H1 (cell line): Measurements from ENCODE around the gene VWA1. TPM values are rescaled to one million over a fixed set of nuclear protein-coding genes. Genes with fewer than 3 reads are reported as not detected.

Experiments used
- CTCF ChIA-PET: fragments of 300-600 bp; sonication (Branson Sonifier 250); formaldehyde crosslinking; loops from one replicate; lab custom pipeline; 2021; ENCODE audit not compliant: partially characterized antibody; lab: Charles Lee
- POLR2A ChIA-PET: fragments of 300-600 bp; sonication (Branson Sonifier 250); formaldehyde crosslinking; loops from one replicate; lab custom pipeline; 2021; ENCODE audit warnings: inconsistent platforms; ENCODE audit not compliant: partially characterized antibody; lab: Charles Lee
- DNase-seq, 2 experiments: peaks; one replicate each; pipeline versions ENCODE4 v3.0.0 to v3.0.0-alpha.2; 2010 to 2022; ENCODE audit warnings: low spot score in 2 of 2, low read depth in 1 of 2, mixed read lengths in 1 of 2
- FAIRE-seq: peaks from 2 replicates; lab custom pipeline; 2011; peaks lifted over from hg19 to GRCh38; lab: Jason Lieb, UNC
- H2AFZ ChIP-seq: 2 replicates; pipeline ENCODE4 v1.8.1; 2012; ENCODE audit warnings: low read length, inconsistent platforms
- H2AK5ac ChIP-seq: 2 replicates; pipeline ENCODE4 v1.6.1; 2013; ENCODE audit warnings: low read depth, low read length
- H2BK120ac ChIP-seq: replicated peaks from 2 replicates; pipeline ENCODE3; 2013; ENCODE audit warnings: low read depth, low read length, inconsistent platforms
- H2BK12ac ChIP-seq: 2 replicates; pipeline ENCODE4 v1.6.1; 2013; ENCODE audit warnings: low read depth, low read length
- H2BK15ac ChIP-seq: 2 replicates; pipeline ENCODE4 v1.6.1; 2013; ENCODE audit warnings: low read length
- H2BK20ac ChIP-seq: 2 replicates; pipeline ENCODE4 v1.6.1; 2013; ENCODE audit warnings: low read length
- H2BK5ac ChIP-seq: 2 replicates; pipeline ENCODE4 v1.6.1; 2013; ENCODE audit warnings: low read depth, low read length
- H3K14ac ChIP-seq: 2 replicates; pipeline ENCODE4 v1.6.1; 2013; ENCODE audit warnings: inconsistent platforms; ENCODE audit not compliant: insufficient read length
- H3K18ac ChIP-seq: 2 replicates; pipeline ENCODE4 v1.6.1; 2013; ENCODE audit warnings: low read length; ENCODE audit errors: extremely low read depth
- H3K23ac ChIP-seq: 2 replicates; pipeline ENCODE4 v1.6.1; 2013; ENCODE audit warnings: inconsistent platforms; ENCODE audit not compliant: insufficient read length
- H3K23me2 ChIP-seq: 2 replicates; pipeline ENCODE4 v1.6.1; 2013; ENCODE audit warnings: low read depth, low read length
- H3K27ac ChIP-seq: 2 replicates; pipeline ENCODE4 v1.6.1; 2011; ENCODE audit warnings: low read depth, low read length, inconsistent platforms
- H3K27me3 ChIP-seq, 4 experiments: replicated peaks in 1 of 4; 1 replicate in 1 of 4; 2 replicates in 3 of 4; pipeline versions ENCODE4 v1.6.1 to v1.8.1; 2011 to 2013; ENCODE audit warnings: low read length in 3 of 4, mild to moderate bottlenecking in 3 of 4, inconsistent platforms in 2 of 4, mixed read lengths in 2 of 4, moderate library complexity in 1 of 4; ENCODE audit not compliant: control insufficient read depth in 3 of 4, insufficient read depth in 3 of 4; ENCODE audit errors: extremely low read depth in 1 of 4
- H3K36me3 ChIP-seq, 4 experiments: 2 replicates each; pipeline versions ENCODE4 v1.6.1 to v1.8.1; 2011 to 2013; ENCODE audit warnings: mild to moderate bottlenecking in 4 of 4, low read length in 3 of 4, moderate library complexity in 2 of 4, control low read depth in 1 of 4, inconsistent platforms in 1 of 4; ENCODE audit not compliant: insufficient read depth in 4 of 4, control insufficient read depth in 2 of 4
- H3K4ac ChIP-seq: replicated peaks from 2 replicates; pipeline ENCODE3; 2013; ENCODE audit warnings: low read length, low read depth, mixed read lengths, inconsistent platforms; ENCODE audit not compliant: insufficient read length
- H3K4me1 ChIP-seq, 4 experiments: replicated peaks in 1 of 4; 1 replicate in 1 of 4; 2 replicates in 3 of 4; pipeline versions ENCODE4 v1.6.1 to v1.8.1; 2011 to 2013; ENCODE audit warnings: low read length in 3 of 4, inconsistent platforms in 2 of 4, mixed read lengths in 1 of 4; ENCODE audit not compliant: insufficient read depth in 4 of 4, control insufficient read depth in 3 of 4
- H3K4me2 ChIP-seq, 2 experiments: 2 replicates each; pipeline versions ENCODE4 v1.6.1 to v1.8.1; 2011 to 2013; ENCODE audit warnings: low read depth in 2 of 2, low read length in 2 of 2, control low read depth in 1 of 2, inconsistent platforms in 1 of 2, mild to moderate bottlenecking in 1 of 2; ENCODE audit not compliant: insufficient read depth in 1 of 2
- H3K4me3 ChIP-seq, 4 experiments: fragments of 200-600, 300-600 bp in 1 of 4; sonication (generic), shearing (Covaris generic), sonication (Bioruptor Twin) in 1 of 4; 2 replicates each; pipeline versions ENCODE4 v1.5.1 to v1.8.1; 2011 to 2016; ENCODE audit warnings: low read length in 4 of 4, low read depth in 3 of 4, control low read depth in 2 of 4, inconsistent platforms in 2 of 4, mild to moderate bottlenecking in 2 of 4, mixed read lengths in 1 of 4, moderate library complexity in 1 of 4; ENCODE audit not compliant: insufficient read depth in 2 of 4; ENCODE audit errors: extremely low read depth in 1 of 4
- H3K56ac ChIP-seq: replicated peaks from 2 replicates; pipeline ENCODE3; 2013; ENCODE audit warnings: low read depth, mild to moderate bottlenecking, mixed read lengths, low read length, inconsistent platforms; ENCODE audit not compliant: insufficient read length
- H3K79me1 ChIP-seq: 2 replicates; pipeline ENCODE4 v1.6.1; 2013; ENCODE audit warnings: low read depth, low read length, control low read depth
- H3K79me2 ChIP-seq, 2 experiments: 2 replicates each; pipeline versions ENCODE4 v1.6.1 to v1.8.1; 2012 to 2013; ENCODE audit warnings: low read length in 2 of 2, mild to moderate bottlenecking in 2 of 2, inconsistent platforms in 1 of 2; ENCODE audit not compliant: insufficient read depth in 2 of 2, control insufficient read depth in 1 of 2
- H3K9ac ChIP-seq, 4 experiments: replicated peaks in 1 of 4; 1 replicate in 1 of 4; 2 replicates in 3 of 4; pipeline versions ENCODE4 v1.6.1 to v1.8.1; 2011 to 2013; ENCODE audit warnings: low read depth in 3 of 4, low read length in 3 of 4, control low read depth in 2 of 4, mild to moderate bottlenecking in 2 of 4, moderate library complexity in 2 of 4, inconsistent platforms in 1 of 4; ENCODE audit errors: extremely low read depth in 1 of 4
- H3K9me3 ChIP-seq, 2 experiments: 2 replicates each; pipeline versions ENCODE4 v1.6.1 to v1.8.1; 2012 to 2013; ENCODE audit warnings: mild to moderate bottlenecking in 2 of 2, moderate library complexity in 2 of 2, control low read depth in 1 of 2, inconsistent platforms in 1 of 2, low read depth in 1 of 2, low read length in 1 of 2, mixed read lengths in 1 of 2; ENCODE audit not compliant: insufficient read depth in 2 of 2
- H4K20me1 ChIP-seq, 2 experiments: replicated peaks in 1 of 2; 2 replicates each; pipeline versions ENCODE3 to v1.8.1; 2011 to 2013; ENCODE audit warnings: inconsistent platforms in 2 of 2, low read length in 2 of 2, mild to moderate bottlenecking in 1 of 2; ENCODE audit not compliant: insufficient read depth in 2 of 2, control insufficient read depth in 1 of 2
- H4K5ac ChIP-seq: 2 replicates; pipeline ENCODE4 v1.6.1; 2013; ENCODE audit warnings: low read length, low read depth, mixed read lengths, inconsistent platforms; ENCODE audit not compliant: insufficient read length
- H4K8ac ChIP-seq: 2 replicates; pipeline ENCODE4 v1.8.0; 2013; ENCODE audit warnings: mild to moderate bottlenecking, moderate library complexity, low read length, inconsistent platforms; ENCODE audit not compliant: insufficient read depth; ENCODE audit errors: extremely low read depth
- H4K91ac ChIP-seq: replicated peaks from 2 replicates; pipeline ENCODE3; 2013; ENCODE audit warnings: low read length, mixed read lengths, inconsistent platforms; ENCODE audit not compliant: insufficient read length
- CBX8 ChIP-seq: fragments of 300-800, 300-1000 bp; sonication (generic); IDR thresholded peaks from 2 replicates; pipeline ENCODE4 v1.7.1; 2016; ENCODE audit warnings: low read depth, low read length, borderline replicate concordance
- EZH2 ChIP-seq: fragments of 200-600 bp; sonication (generic); IDR thresholded peaks from 2 replicates; pipeline ENCODE4 v1.7.1; 2012; ENCODE audit warnings: low read depth, mild to moderate bottlenecking, moderate library complexity, low read length, inconsistent platforms; ENCODE audit not compliant: severe bottlenecking
- RXRA ChIP-seq: IDR thresholded peaks from 2 replicates; pipeline ENCODE4 v1.6.1; 2011; ENCODE audit warnings: low read depth, mild to moderate bottlenecking, low read length, moderate library complexity; ENCODE audit not compliant: insufficient read depth
- SP4 ChIP-seq: IDR thresholded peaks from 2 replicates; pipeline ENCODE4 v1.6.1; 2012; ENCODE audit warnings: low read length, inconsistent platforms
- TBP ChIP-seq: IDR thresholded peaks from 2 replicates; pipeline ENCODE4 v1.6.1; 2011; ENCODE audit warnings: low read depth, low read length, improper control_type of control experiment
- WGBS, 2 experiments: shearing (Covaris generic) in 1 of 2; methylation state at CpG; one replicate each; pipeline versions ENCODE4 v1.1.6 to v1.1.7; 2013 to 2015; ENCODE audit warnings: low lambda C conversion rate in 2 of 2, mixed read lengths in 2 of 2, inconsistent platforms in 1 of 2, low coverage in 1 of 2, missing lambda C conversion rate in 1 of 2; ENCODE audit not compliant: insufficient replicate concordance in 2 of 2, insufficient coverage in 1 of 2, insufficient read length in 1 of 2; ENCODE audit errors: extremely low coverage in 1 of 2, missing lambda C conversion rate in 1 of 2; 5-methylcytosine and 5-hydroxymethylcytosine counted together
- polyA plus RNA-seq, 7 experiments: library from polyadenylated mRNA; depleted of rRNA in 3 of 7; stranded (reverse) in 5 of 7; unstranded in 2 of 7; fragments of >200 nt in 5 of 7; fragments of 200-250 nt in 2 of 7; gene quantifications; 1 replicate in 5 of 7; 2 replicates in 1 of 7; 4 replicates in 1 of 7; pipeline versions ENCODE4 v1.2.1 to v1.2.3, GENCODE V29; 2011 to 2013; ENCODE audit warnings: missing spikeins in 2 of 7, mixed read lengths in 2 of 7
- total RNA-seq: library from RNA; stranded (reverse); fragmentation: NEBNext Ultra II Directional; extraction: Animal tissue kit (Norgen Biotek cat#: 25700); gene quantifications from 2 replicates; pipeline ENCODE4 v1.2.1, GENCODE V29; 2021

The VWA1 gene
- total and polyA plus RNA-seq, 2 of the 8 experiments (the other 6 are each of a cell fraction or from before 2014, with no cell fraction given): 16.0 to 36.6 TPM

GRCh38 chr1:1487701-1488100 is 52.2 kb downstream of the VWA1 start:
- H2BK15ac ChIP-seq: no peak overlapping the region
- 97% methylated on average over 15 of the region's 18 CpGs; no CpG with 5 or more reads in 1 of the 2 experiments for WGBS, 2 experiments
- no peaks in the 10 kb centered on the region for H3K23me2 ChIP-seq
- H2BK5ac ChIP-seq: no peak overlapping the region
- no peak overlapping the region for H3K27ac ChIP-seq
- H3K56ac ChIP-seq: no peak overlapping the region
- H2BK120ac ChIP-seq: no peak overlapping the region
- H2AK5ac ChIP-seq: no peak overlapping the region
- no peak overlapping the region for H4K5ac ChIP-seq
- H4K20me1 ChIP-seq: peaks cover 0 to 1% of the 10 kb centered on the region in 2 experiments
- no peak overlapping the region for H3K4me3 ChIP-seq
- POLR2A ChIA-PET: interaction anchor here (1.1 kb wide), 1 partner anchor 11 kb away, joined by 4 read pairs; no protein-coding TSS in a partner anchor
- no peak overlapping the region for H2BK12ac ChIP-seq
- H3K4ac ChIP-seq: no peak overlapping the region
- H3K23ac ChIP-seq: no peak overlapping the region
- no peak overlapping the region for H4K8ac ChIP-seq
- CTCF ChIA-PET: no interaction called here
- no peak overlapping the region for H2BK20ac ChIP-seq
- peaks cover 8 to 69% (median 40%) of the 10 kb centered on the region in 4 experiments for H3K36me3 ChIP-seq
- no peaks in the 10 kb centered on the region for H3K4me1 ChIP-seq
- no peak overlapping the region for H3K18ac ChIP-seq
- FAIRE-seq: no peak
- H3K79me2 ChIP-seq: no peaks in the 10 kb centered on the region
- no peak overlapping the region for H3K14ac ChIP-seq
- no peak overlapping the region for H3K9ac ChIP-seq
- H2AFZ ChIP-seq: no peak overlapping the region
- no peak overlapping the region for H4K91ac ChIP-seq
- no peak overlapping the region for H3K4me2 ChIP-seq
- no peaks in the 10 kb centered on the region; a peak in 1 of 4 replicates for H3K9me3 ChIP-seq
- H3K27me3 ChIP-seq: no peaks in the 10 kb centered on the region
- no peak for DNase-seq
- H3K79me1 ChIP-seq: no peaks in the 10 kb centered on the region; the same call in 1 of the 2 replicates
- TF ChIP-seq TBP: no peak
- no peak for TF ChIP-seq CBX8
- TF ChIP-seq SP4: no peak
- no peak for TF ChIP-seq EZH2
- no peak for TF ChIP-seq RXRA
